ENCODE results near the gene HSD3B7.
A peak's percentile ranks its signal among the peaks of the same experiment; 100 is the strongest.

HSD3B7 gene

GRCh38 chr16:30957456-30958174, 27.4 kb upstream of the HSD3B7 start, which contains the start of gene SETD1A:
Gene SETD1A, plus strand, starts transcription at chr16:30957754. Its CDS starts 978 bp downstream, at chr16:30958732.
- DNase-seq = peak; percentile 81

- DNase-seq = no peak
These were observed 26.6 kb upstream of the HSD3B7 start for GRCh38 chr16:30958175-30959079.

GRCh38 chr16:30961384-30961783, 23.6 kb upstream of the HSD3B7 start:
- no peak for DNase-seq

GRCh38 chr16:30963925-30964511, 21.0 kb upstream of the HSD3B7 start:
- DNase-seq = no peak

- DNase-seq = no peak
These were observed 20.3 kb upstream of the HSD3B7 start for GRCh38 chr16:30964574-30965226.

GRCh38 chr16:30965436-30965835, 19.6 kb upstream of the HSD3B7 start:
- DNase-seq = no peak

GRCh38 chr16:30966033-30966619, 18.9 kb upstream of the HSD3B7 start:
- no peak for DNase-seq

- DNase-seq = no peak
These were observed 17.2 kb upstream of the HSD3B7 start for GRCh38 chr16:30967795-30968194.

- DNase-seq = no peak
These were observed 15.7 kb upstream of the HSD3B7 start for GRCh38 chr16:30969246-30969842.

GRCh38 chr16:30971298-30971697, 13.7 kb upstream of the HSD3B7 start:
- no peak for DNase-seq

GRCh38 chr16:30972872-30973271, 12.1 kb upstream of the HSD3B7 start:
- DNase-seq = no peak

- DNase-seq = no peak
These were observed 10.7 kb upstream of the HSD3B7 start for GRCh38 chr16:30974348-30974747.

- DNase-seq = no peak
These were observed 8.5 kb upstream of the HSD3B7 start for GRCh38 chr16:30976486-30976885.

GRCh38 chr16:30977502-30977901, 7.5 kb upstream of the HSD3B7 start:
- no peak for DNase-seq

GRCh38 chr16:30979170-30980022, 5.6 kb upstream of the HSD3B7 start:
- no peak for DNase-seq

GRCh38 chr16:30980023-30980371, 5.0 kb upstream of the HSD3B7 start:
- no peak for DNase-seq

GRCh38 chr16:30980434-30980833, 4.6 kb upstream of the HSD3B7 start:
- DNase-seq = no peak

- DNase-seq = no peak
These were observed 4.0 kb upstream of the HSD3B7 start for GRCh38 chr16:30980959-30981358.

- DNase-seq = no peak
These were observed 2.3 kb upstream of the HSD3B7 start for GRCh38 chr16:30982548-30983288.

- no peak for DNase-seq
These were observed 1.6 kb upstream of the HSD3B7 start for GRCh38 chr16:30983289-30983889.

All from NCI-H524 treated with DMSO at 0.1 percent for 48 hours (cell line).